ENCODE results near the gene DIDO1. TPM values are rescaled to one million over a fixed set of nuclear protein-coding genes. Genes with fewer than 3 reads are reported as not detected.

DIDO1 gene
- total RNA-seq, 2 donors from 2014 or later = 53.5 to 68.3 TPM

- Mint-ChIP-seq H3K4me3 (no peak overlapping the region), H3K9me3 (no peaks in the 10 kb centered on the region), H3K27ac (no peak overlapping the region), H3K4me1 (peaks cover 34% of the 10 kb centered on the region), H3K27me3 (ENCODE audit: insufficient read depth) (no peaks in the 10 kb centered on the region), H3K36me3 (ENCODE audit: low read depth) (peaks cover 60% of the 10 kb centered on the region)
- Histone ChIP-seq H3K9ac (ENCODE audit: extremely low read depth, low read length, poor library complexity, severe bottlenecking) (no peak overlapping the region), H3K4me3 (ENCODE audit: low read length) (no peak overlapping the region), H3K4me1 (ENCODE audit: control insufficient read depth, insufficient read depth, low read length) (peaks cover 23% of the 10 kb centered on the region), H3K36me3 (ENCODE audit: control insufficient read depth, insufficient read depth, low read length) (peaks cover 72% of the 10 kb centered on the region), H3K27ac (ENCODE audit: low read depth, low read length) (no peak overlapping the region), H3K9me3 (ENCODE audit: control insufficient read depth, low read length) (no peaks in the 10 kb centered on the region), H3K27me3 (ENCODE audit: control insufficient read depth, insufficient read depth, low read length, poor library complexity, severe bottlenecking) (no peaks in the 10 kb centered on the region)
- 98% methylated on average over 4 of the region's 7 CpGs; no CpG with 5 or more reads in 1 of the 2 experiments for WGBS, 2 experiments (ENCODE audit: insufficient coverage in 1 of 2, insufficient read length in 1 of 2)
- no peak for TF ChIP-seq CTCF (conservative IDR thresholded peaks at IDR 0.05)
- DNase-seq = no peak
Measured at GRCh38 chr20:62902926-62903615, 23.2 kb downstream of the DIDO1 start.

- Histone ChIP-seq H3K36me3 (ENCODE audit: control insufficient read depth, insufficient read depth, low read length) (peaks cover 72% of the 10 kb centered on the region), H3K9me3 (ENCODE audit: control insufficient read depth, low read length) (no peaks in the 10 kb centered on the region), H3K4me1 (ENCODE audit: control insufficient read depth, insufficient read depth, low read length) (peaks cover 23% of the 10 kb centered on the region), H3K27me3 (ENCODE audit: control insufficient read depth, insufficient read depth, low read length, poor library complexity, severe bottlenecking) (no peaks in the 10 kb centered on the region), H3K9ac (ENCODE audit: extremely low read depth, low read length, poor library complexity, severe bottlenecking) (no peak overlapping the region), H3K4me3 (ENCODE audit: low read length) (no peak overlapping the region), H3K27ac (ENCODE audit: low read depth, low read length) (no peak overlapping the region)
- Mint-ChIP-seq H3K27ac (peak overlapping the region; percentile 55), H3K4me1 (peaks cover 36% of the 10 kb centered on the region), H3K27me3 (ENCODE audit: insufficient read depth) (no peaks in the 10 kb centered on the region), H3K9me3 (no peaks in the 10 kb centered on the region), H3K4me3 (no peak overlapping the region), H3K36me3 (ENCODE audit: low read depth) (peaks cover 48% of the 10 kb centered on the region)
- no peak for TF ChIP-seq CTCF (conservative IDR thresholded peaks at IDR 0.05)
- 93 to 95% methylated on average over 6 to 11 of the region's 11 CpGs for WGBS, 2 experiments (ENCODE audit: insufficient coverage in 1 of 2, insufficient read length in 1 of 2)
- no peak for DNase-seq
Measured at GRCh38 chr20:62901891-62902290, 24.4 kb downstream of the DIDO1 start.

GRCh38 chr20:62900692-62901584 lies 25.4 kb downstream of the DIDO1 start:
- Histone ChIP-seq H3K9me3 (ENCODE audit: control insufficient read depth, low read length) (no peaks in the 10 kb centered on the region), H3K4me3 (ENCODE audit: low read length) (no peak overlapping the region), H3K27me3 (ENCODE audit: control insufficient read depth, insufficient read depth, low read length, poor library complexity, severe bottlenecking) (no peaks in the 10 kb centered on the region), H3K9ac (ENCODE audit: extremely low read depth, low read length, poor library complexity, severe bottlenecking) (no peak overlapping the region), H3K27ac (ENCODE audit: low read depth, low read length) (peak overlapping the region; percentile 20), H3K36me3 (ENCODE audit: control insufficient read depth, insufficient read depth, low read length) (peaks cover 72% of the 10 kb centered on the region), H3K4me1 (ENCODE audit: control insufficient read depth, insufficient read depth, low read length) (peaks cover 23% of the 10 kb centered on the region)
- no peak for TF ChIP-seq CTCF (conservative IDR thresholded peaks at IDR 0.05)
- peaks cover 36% of the 10 kb centered on the region for H3K4me1 Mint-ChIP-seq
- peak; percentile 77 for DNase-seq
- peak overlapping the region; percentile 93 for H3K27ac Mint-ChIP-seq
- no peaks in the 10 kb centered on the region for H3K9me3 Mint-ChIP-seq
- WGBS, 2 experiments (ENCODE audit: insufficient coverage in 1 of 2, insufficient read length in 1 of 2) = 81% methylated on average over 20 of the region's 20 CpGs
- peaks cover 44% of the 10 kb centered on the region for H3K36me3 Mint-ChIP-seq (ENCODE audit: low read depth)
- H3K27me3 Mint-ChIP-seq (ENCODE audit: insufficient read depth) = no peaks in the 10 kb centered on the region
- H3K4me3 Mint-ChIP-seq = no peak overlapping the region
